Activated CD4-positive, CD25-positive, alpha-beta regulatory T cell treated with anti-CD3 and anti-CD28 coated beads, Interleukin-2, amount 50 U/mL, for 16 hours (primary cell): ENCODE data around the gene KIAA1217.

Source experiments
- DNase-seq: peaks from one replicate; pipeline ENCODE4 v3.0.0-alpha.2; 2020; ENCODE audit warnings: low read depth, low spot score

Gene KIAA1217

GRCh38 chr10:24247841-24248240 is 38.9 kb downstream of the KIAA1217 start:
- DNase-seq = no peak

DNA sequence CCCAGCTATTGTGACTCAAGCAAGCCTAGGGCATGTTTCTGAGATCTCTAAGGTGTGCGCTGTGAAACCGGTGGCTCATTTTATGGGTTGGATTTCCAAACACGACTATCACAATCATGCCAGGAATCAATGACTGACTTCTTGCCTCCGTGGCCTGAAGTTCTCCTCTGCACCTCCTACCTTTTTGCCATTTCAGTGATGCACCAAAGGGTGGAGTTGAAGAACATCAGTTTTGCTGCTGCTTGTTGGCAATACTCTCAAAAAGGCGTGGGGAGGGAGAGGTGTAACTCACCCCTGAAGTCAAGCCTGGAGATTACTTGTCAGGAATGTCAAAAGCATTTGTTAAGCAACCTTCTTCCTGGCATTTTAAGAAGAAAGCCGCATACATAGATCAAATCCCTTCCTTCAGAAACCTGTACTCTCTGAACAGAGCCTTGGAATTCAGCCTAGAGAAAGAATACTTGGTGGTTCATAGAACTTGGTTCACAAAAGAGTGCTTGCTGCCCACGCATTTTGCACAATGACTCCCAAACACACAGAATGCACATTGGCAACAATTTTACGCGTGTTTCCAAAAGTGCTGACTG is 41.0 kb downstream of the KIAA1217 start:
- DNase-seq = no peak

GRCh38 chr10:24251547-24251946 is 42.6 kb downstream of the KIAA1217 start:
- no peak for DNase-seq

DNA sequence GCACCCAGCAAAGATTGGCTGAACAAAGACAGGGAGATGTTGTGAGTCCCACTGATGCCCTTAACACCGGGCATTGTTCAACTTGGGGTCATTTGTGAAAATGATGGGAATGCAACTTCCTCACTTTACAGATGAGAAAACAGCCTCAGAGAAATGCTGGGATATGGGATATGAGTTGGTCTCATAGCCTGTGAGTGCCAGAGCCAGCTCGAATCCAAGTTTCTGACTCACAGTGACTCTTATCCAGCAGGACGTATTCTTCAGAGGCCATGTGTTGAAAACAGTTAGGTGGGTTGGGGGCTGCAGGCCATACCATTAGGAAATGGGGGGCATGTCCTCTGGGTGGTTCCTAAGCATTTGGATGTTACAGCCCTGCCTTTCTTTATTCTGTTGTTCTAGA is 45.2 kb downstream of the KIAA1217 start:
- no peak for DNase-seq

DNA sequence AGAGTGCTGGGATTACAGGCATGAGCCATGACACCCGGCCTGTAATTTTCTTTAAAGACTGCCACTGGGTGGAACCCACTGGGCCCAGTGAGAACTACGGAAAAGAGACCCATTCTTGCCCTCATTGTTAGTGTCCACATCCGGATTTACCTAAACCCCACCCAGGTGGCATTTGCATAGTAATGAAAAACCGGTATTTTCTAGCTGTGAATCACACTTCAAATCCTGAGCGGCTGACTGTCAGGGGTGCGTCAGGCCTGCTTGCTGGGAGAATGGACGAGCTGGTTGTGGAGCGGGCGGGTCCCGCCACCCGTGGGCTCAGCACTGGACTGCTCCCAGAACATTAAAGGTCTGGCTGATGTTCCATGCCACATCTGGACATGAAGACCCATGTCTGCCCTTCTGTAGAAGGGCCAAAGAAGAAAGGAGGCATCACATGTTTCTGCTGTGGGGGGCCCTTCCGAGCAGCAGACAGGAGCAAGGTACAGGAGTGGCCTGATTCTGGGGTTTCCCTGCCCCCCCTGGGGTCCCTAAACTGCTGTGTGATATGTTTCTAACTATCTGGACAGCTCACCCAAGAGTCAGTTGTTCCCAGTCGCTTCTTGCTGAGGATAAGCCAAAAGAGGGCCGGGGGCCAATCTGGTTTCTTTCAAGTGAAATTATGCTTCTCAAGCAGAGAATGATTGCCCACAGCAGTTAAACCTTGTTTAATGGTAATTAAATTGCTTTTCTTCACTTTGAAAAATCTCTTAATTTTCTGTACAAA is 46.4 kb downstream of the KIAA1217 start:
- no peak for DNase-seq

DNA sequence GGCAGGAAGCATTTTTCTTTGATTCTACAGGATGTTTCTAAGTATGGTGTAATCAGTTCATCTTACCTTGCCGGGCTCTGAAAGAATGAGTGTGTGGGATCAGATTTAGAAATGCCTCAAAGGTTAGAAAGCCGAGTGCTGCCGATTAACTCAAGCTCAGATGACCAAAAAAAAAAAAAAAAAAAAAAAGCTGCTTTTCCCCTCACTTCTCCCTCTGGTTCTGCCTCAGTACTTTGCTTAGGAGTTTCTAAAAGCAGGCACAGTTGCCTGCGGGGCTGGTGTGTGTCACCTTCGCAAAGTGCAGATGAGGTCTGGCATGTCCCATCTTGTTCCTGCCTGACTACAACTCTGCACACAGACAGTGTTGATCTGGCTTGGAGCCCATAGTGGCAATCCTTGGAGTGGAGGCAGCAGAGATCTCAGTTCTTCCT is 47.0 kb downstream of the KIAA1217 start:
- no peak for DNase-seq

- no peak for DNase-seq
These were observed 47.7 kb downstream of the KIAA1217 start for GRCh38 chr10:24256619-24257107.

- DNase-seq = no peak
These were observed 48.6 kb downstream of the KIAA1217 start for GRCh38 chr10:24257588-24257987.

- DNase-seq = no peak
These were observed 50.6 kb downstream of the KIAA1217 start for GRCh38 chr10:24259365-24260130.

- DNase-seq = no peak
These were observed 52.7 kb downstream of the KIAA1217 start for GRCh38 chr10:24261627-24262026.

DNA sequence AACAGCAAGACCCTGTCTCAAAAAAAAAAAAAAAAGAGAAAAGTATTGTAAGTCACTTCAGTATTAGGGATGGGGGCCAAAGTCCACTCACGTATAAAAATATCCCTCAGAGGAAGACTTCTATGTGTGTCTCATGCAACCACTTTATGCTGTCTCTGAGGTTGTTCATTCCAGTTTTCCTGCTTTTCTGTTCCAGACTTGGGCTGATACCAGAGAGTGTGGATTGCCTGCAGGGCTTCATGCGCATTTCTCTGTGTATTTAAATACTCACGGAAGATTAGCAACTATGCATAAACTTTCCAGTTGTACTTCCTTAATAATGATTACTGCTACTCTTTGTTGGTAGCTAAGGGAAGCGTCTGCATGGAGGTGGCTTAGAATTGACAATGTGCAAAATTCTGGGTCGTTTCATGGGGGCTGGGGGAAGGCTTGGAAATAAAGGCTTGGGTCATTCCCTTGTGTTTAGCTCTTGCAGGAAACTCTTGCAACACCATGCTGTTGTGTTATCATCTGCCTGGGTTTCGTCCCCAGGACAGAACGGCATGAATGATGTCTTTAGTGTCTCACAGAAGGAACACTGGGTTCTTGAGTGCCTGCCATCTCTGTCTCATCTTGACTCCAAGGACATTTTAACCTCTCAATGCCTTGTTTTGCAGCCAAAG is 54.1 kb downstream of the KIAA1217 start:
- DNase-seq = no peak

DNA sequence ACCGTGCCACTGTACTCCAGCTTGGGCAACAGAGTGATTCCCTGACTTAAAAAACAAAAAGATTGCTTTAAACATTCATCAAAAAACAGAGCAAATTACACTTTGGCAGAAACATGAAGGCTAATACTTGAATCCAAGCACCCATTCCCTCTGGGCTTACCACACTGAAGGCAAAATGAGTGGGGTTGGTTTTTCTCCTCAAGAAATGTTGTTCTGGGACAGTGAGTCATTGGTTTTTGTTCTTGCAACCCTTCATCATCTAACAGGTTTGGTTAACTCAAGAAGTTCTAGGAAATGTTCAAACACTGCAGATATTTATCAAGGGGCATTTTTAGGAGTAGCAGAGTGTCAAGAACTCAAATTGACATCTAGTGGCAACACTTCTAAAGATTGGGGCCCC is 60.5 kb downstream of the KIAA1217 start:
- DNase-seq = no peak

- DNase-seq = no peak
These were observed 63.4 kb downstream of the KIAA1217 start for GRCh38 chr10:24272374-24272773.

DNA sequence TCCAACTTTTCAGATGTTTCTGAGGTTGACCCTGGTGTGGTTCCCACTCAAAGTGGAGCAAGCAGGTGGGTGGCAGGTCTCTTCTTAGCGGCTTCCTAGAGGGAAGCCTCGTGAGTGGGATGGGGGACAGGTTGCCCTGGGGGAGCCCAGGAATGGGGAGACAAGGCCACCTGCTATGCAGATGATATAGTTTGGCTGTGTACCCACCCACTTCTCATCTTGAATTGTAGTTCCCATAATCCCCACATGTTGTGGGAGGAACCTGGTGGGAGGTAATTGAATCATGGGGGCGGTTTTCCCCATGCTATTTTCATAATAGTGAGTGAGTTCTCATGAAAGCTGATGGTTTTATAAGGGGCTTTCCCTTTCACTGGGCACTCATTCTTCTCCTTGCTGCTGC is 68.3 kb downstream of the KIAA1217 start:
- DNase-seq = no peak

DNA sequence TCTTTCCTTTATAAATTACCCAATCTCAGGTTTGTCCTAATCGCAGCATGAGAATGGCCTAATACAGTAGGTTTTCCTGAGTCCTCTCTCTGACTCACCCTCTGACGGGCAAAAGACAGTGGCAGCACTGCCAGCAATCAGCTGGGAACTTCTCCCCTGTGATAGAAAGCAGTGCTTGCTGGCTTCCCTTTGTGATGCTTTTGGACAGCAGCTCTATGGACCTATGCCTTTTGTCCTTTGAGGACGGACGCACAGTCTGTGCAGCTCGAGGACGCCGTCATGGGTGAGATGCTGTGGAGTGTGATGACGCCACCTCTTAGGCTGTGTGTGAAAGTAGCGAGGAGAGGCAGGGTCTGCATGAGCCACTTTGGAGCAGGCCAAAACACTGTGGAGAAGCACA is 68.8 kb downstream of the KIAA1217 start:
- DNase-seq = no peak

GRCh38 chr10:24278176-24278889 is 69.4 kb downstream of the KIAA1217 start:
- no peak for DNase-seq

DNA sequence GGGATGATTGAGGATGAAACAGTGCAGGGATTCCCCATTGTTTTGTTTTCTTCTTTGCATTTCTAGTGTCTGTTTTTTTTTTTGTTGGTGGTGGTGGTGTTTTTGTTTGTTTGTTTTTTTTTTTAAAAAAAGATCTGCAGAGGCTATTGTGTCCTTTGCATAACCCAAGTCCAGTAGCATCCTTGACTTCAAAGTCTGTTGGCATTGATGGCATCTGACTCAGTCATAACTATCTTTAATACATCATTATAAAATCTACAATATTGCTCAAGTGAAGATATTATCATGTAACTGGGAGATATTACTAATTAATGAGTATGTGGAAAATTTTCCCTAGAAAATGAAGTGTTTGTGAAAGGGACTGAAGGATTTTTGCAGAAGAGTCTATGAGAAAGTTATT is 70.2 kb downstream of the KIAA1217 start:
- no peak for DNase-seq

GRCh38 chr10:24287559-24288195 is 78.7 kb downstream of the KIAA1217 start:
- no peak for DNase-seq

- no peak for DNase-seq
These were observed 79.6 kb downstream of the KIAA1217 start for GRCh38 chr10:24288581-24288980.

DNA sequence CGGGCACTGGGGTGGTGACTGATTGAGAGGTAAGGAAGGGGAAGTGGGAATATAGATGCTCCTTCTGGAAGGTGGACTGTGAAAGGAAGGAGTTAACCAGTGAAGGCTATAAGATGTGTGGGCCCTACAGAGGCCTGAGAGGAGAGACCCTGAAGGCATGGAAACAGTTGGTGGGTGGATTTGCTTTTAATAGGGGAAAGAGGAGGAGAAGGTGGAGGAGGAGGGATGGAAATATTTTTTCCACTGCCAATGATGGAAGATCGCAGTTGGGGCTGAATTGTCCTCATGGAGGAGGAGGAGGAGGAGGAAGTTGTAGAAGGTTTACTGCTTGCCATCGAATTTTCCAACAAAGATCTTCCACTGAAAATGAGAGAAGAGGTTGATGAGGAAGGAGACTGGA is 80.3 kb downstream of the KIAA1217 start:
- no peak for DNase-seq
